Measurements from ENCODE around the gene TMEM51. TPM values are rescaled to one million over a fixed set of nuclear protein-coding genes. Genes with fewer than 3 reads are reported as not detected.

The TMEM51 gene
- 5.5 and 5.8 TPM in 2 replicates for total RNA-seq (2013; cell fraction: nucleolus; rRNA removed)
- total RNA-seq (2014; rRNA removed) = 3.0 and 3.2 TPM in 2 replicates
- 1.7 and 2.0 TPM in 2 replicates for total RNA-seq (2014; rRNA removed; fragmentation: Illumina TruSeq; extraction: Trizol)
- total RNA-seq (2021) = 4.2 TPM in 2 replicates
- polyA plus RNA-seq (2011; ENCODE audit: low read depth) = 1.9 TPM
- polyA plus RNA-seq (2011; rRNA removed) = 2.1 and 3.2 TPM in 2 replicates
- polyA plus RNA-seq (2011; cell fraction: cytosol; rRNA removed) = 3.2 TPM in 2 replicates
- polyA plus RNA-seq (2011; cell fraction: nucleus; rRNA removed) = 2.3 and 2.7 TPM in 2 replicates
- polyA plus RNA-seq (2012) = 2.9 and 4.9 TPM in 2 replicates
- polyA plus RNA-seq (2014; fragmentation: Illumina TruSeq; extraction: Trizol) = 1.7 and 3.2 TPM in 2 replicates
- under 1 TPM; 0.55 to 0.93 TPM for polyA plus RNA-seq (2014; fragmentation: Nextera tagmentation; extraction: Ambion mirVana)
- 3.9 and 4.8 TPM in 2 replicates for polyA plus RNA-seq (2014; rRNA removed)
- polyA plus RNA-seq (2016; fragmentation: Nextera tagmentation; extraction: Ambion mirVana) = 1 to 10 TPM; 2.2 to 3.6 TPM
- 1.5 and 2.5 TPM in 2 replicates for polyA minus RNA-seq (2011; rRNA and poly(A)+ RNA removed)
- 0.67 and 0.94 TPM in 2 replicates for polyA minus RNA-seq (2011; cell fraction: cytosol; rRNA and poly(A)+ RNA removed)
- polyA minus RNA-seq (2011; cell fraction: nucleus; rRNA and poly(A)+ RNA removed) = 0.67 and 1.1 TPM in 2 replicates
- Bru-seq, nascent RNA = percentile 61 among the genes with signal in this experiment
- percentile 60 among the genes with signal in this experiment for BruChase-seq, experiment 1, labeled RNA remaining after a 6-hour chase
- BruChase-seq, experiment 2, labeled RNA remaining after a 2-hour chase = percentile 55 among the genes with signal in this experiment
- long read RNA-seq, experiment 1, partial matches to known transcripts = 0 of 3 reads
- long read RNA-seq, experiment 1, other reads (novel, unspliced or antisense) = 0 of 3 reads
- long read RNA-seq, experiment 2, partial matches to known transcripts = 0 of 1 reads
- long read RNA-seq, experiment 2, other reads (novel, unspliced or antisense) = 1 of 1 reads

GRCh38 chr1:15153184-15153841, at the start of gene TMEM51:
TSS of gene TMEM51 (plus strand) at chr1:15153747. CDS start at chr1:15215088, 61,341 bp downstream.
- BruUV-seq (replicated peaks) = no TSS peak
- Histone ChIP-seq H3K36me3 (ENCODE audit: control insufficient read depth in 2 of 2, insufficient read depth in 2 of 2, low read length in 1 of 2) (no peaks in the 10 kb centered on the region; a peak in 1 of 4 replicates), H3K4me2 (ENCODE audit: control insufficient read depth, insufficient read depth) (peak within 1 kb of the TSS; percentile 94), H4K20me1 (ENCODE audit: control insufficient read depth, insufficient read depth) (no peaks in the 10 kb centered on the region), H3K9ac (ENCODE audit: control insufficient read depth, insufficient read depth, low read length) (peak within 1 kb of the TSS; percentile 62), H3K9me3 (replicated peaks; ENCODE audit: control insufficient read depth, insufficient read depth, low read length) (no peaks in the 10 kb centered on the region; the same call in 2 of the 3 replicates), H3K4me1 (ENCODE audit: control insufficient read depth, insufficient read depth, low read length) (peaks cover 29% of the 10 kb centered on the region), H3K27ac (ENCODE audit: control insufficient read depth, insufficient read depth) (0 out of 2 replicates have a peak within 1 kb of the TSS, but pooled peaks have one; percentile 34), H3K27me3 (replicated peaks in 1 of 2; ENCODE audit: control insufficient read depth in 2 of 2, insufficient read depth in 2 of 2, low read length in 1 of 2) (peaks cover 10 to 16% of the 10 kb centered on the region in 2 experiments; a peak in 3 of 4 replicates), H3K79me2 (ENCODE audit: control insufficient read depth, insufficient read depth, low read length) (peaks cover 17% of the 10 kb centered on the region), H2AFZ (ENCODE audit: control insufficient read depth, low read depth, low read length) (peak within 1 kb of the TSS; percentile 25), H3K4me3 (peak within 1 kb of the TSS; percentile 67)
- SMC1A ChIA-PET (ENCODE audit: uncharacterized antibody, unreplicated experiment) = interaction anchor here (1.0 to 5.3 kb wide), 8 partner anchors 16 to 118 kb away, joined by 3 to 38 read pairs (median 11); no protein-coding TSS in a partner anchor
- intact Hi-C loops (cut with micrococcal nuclease; ENCODE audit: unreplicated experiment) = no loop called here
- ATAC-seq = peak; percentile 58
- FAIRE-seq = no peak
- WGBS (ENCODE audit: insufficient coverage, insufficient replicate concordance, low lambda C conversion rate, missing lambda C conversion rate) = 38% methylated on average over 22 of the region's 56 CpGs
- CTCF ChIA-PET = interaction anchor here (0.7 to 5.6 kb wide), 15 partner anchors 10 to 170 kb away, joined by 3 to 73 read pairs (median 3); no protein-coding TSS in a partner anchor
- in situ Hi-C loops (cut with MboI) = no loop called here
- POLR2A ChIA-PET = no interaction called here
- RAD21 ChIA-PET (ENCODE audit: unreplicated experiment) = interaction anchor here (1.0 to 6.1 kb wide), 9 partner anchors 15 to 119 kb away, joined by 4 to 49 read pairs (median 6); no protein-coding TSS in a partner anchor
- TF ChIP-seq MXI1 (IDR thresholded peaks at IDR 0.05; ENCODE audit: low read depth, low read length) = 0 out of 2 replicates have a peak, but pooled peaks have one; percentile 10
- no peak for TF ChIP-seq POU2F2 (IDR thresholded peaks at IDR 0.05; ENCODE audit: borderline replicate concordance, low read depth, low read length)
- TF ChIP-seq PAX8 (IDR thresholded peaks at IDR 0.05) = no peak
- no peak for TF ChIP-seq ZNF622 (IDR thresholded peaks at IDR 0.05)
- TF ChIP-seq IRF3 (IDR thresholded peaks at IDR 0.05) = no peak
- 0 out of 2 replicates have a peak, but pooled peaks have one; percentile 7 for TF ChIP-seq TCF12 (IDR thresholded peaks at IDR 0.05; ENCODE audit: low read depth, low read length)
- peak; percentile 91 for TF ChIP-seq HDAC6 (IDR thresholded peaks at IDR 0.05; ENCODE audit: unreplicated experiment)
- TF ChIP-seq BHLHE40 (IDR thresholded peaks at IDR 0.05; ENCODE audit: borderline replicate concordance in 1 of 2, low read depth in 2 of 2, low read length in 1 of 2) = peak in 1 of 2 experiments; percentile 36; a peak in 1 of 4 replicates
- no peak for DNase-seq (ENCODE audit: low read depth, low spot score)

Data from GM12878 (cell line).